HEK293T (cell line): ENCODE measurements around the gene OR2A7.
"Not testable (repeated sequence)": the region's sequence is repeated elsewhere in the genome, so short reads cannot be mapped to it uniquely, and the experiment has no call there.

Source experiments
- ARNT ChIP-seq: fragments of 450-650 bp; IDR thresholded peaks from 2 replicates; pipeline ENCODE4 v1.6.1; 2017; ENCODE audit warnings: mild to moderate bottlenecking
- BHLHE40 ChIP-seq: fragments of 450-650 bp; IDR thresholded peaks from 2 replicates; pipeline ENCODE4 v1.6.1; 2016; ENCODE audit warnings: mild to moderate bottlenecking, moderate library complexity, borderline replicate concordance
- CTBP1 ChIP-seq: fragments of 450-650 bp; IDR thresholded peaks from 2 replicates; pipeline ENCODE4 v1.6.1; 2016; ENCODE audit warnings: borderline replicate concordance
- FOXA1 ChIP-seq: fragments of 450-650 bp; IDR thresholded peaks from 2 replicates; pipeline ENCODE4 v1.6.1; 2016; ENCODE audit warnings: mild to moderate bottlenecking
- FOXM1 ChIP-seq: fragments of 450-650 bp; IDR thresholded peaks from 2 replicates; pipeline ENCODE4 v1.6.1; 2017; ENCODE audit warnings: mild to moderate bottlenecking, borderline replicate concordance
- HDGF ChIP-seq: fragments of 450-650 bp; IDR thresholded peaks from 2 replicates; pipeline ENCODE4 v1.6.1; 2017; ENCODE audit warnings: antibody characterized with exemption, borderline replicate concordance
- L3MBTL2 ChIP-seq: fragments of 450-650 bp; conservative IDR thresholded peaks from 2 replicates; pipeline ENCODE4 v1.6.1; 2016; ENCODE audit warnings: mild to moderate bottlenecking
- LEF1 ChIP-seq: fragments of 450-650 bp; IDR thresholded peaks from 2 replicates; pipeline ENCODE4 v1.6.1; 2017; ENCODE audit warnings: mild to moderate bottlenecking, borderline replicate concordance
- NFRKB ChIP-seq: fragments of 450-650 bp; IDR thresholded peaks from 2 replicates; pipeline ENCODE4 v1.6.1; 2016; ENCODE audit warnings: mild to moderate bottlenecking, moderate library complexity
- PKNOX1 ChIP-seq: fragments of 450-650 bp; IDR thresholded peaks from 2 replicates; pipeline ENCODE4 v1.6.1; 2016
- SP1 ChIP-seq: fragments of 450-650 bp; IDR thresholded peaks from 2 replicates; pipeline ENCODE4 v1.6.1; 2017
- SUZ12 ChIP-seq: fragments of 450-650 bp; IDR thresholded peaks from 2 replicates; pipeline ENCODE4 v1.6.1; 2016; ENCODE audit warnings: mild to moderate bottlenecking
- TARDBP ChIP-seq: fragments of 450-650 bp; IDR thresholded peaks from 2 replicates; pipeline ENCODE4 v1.6.1; 2016
- ZNF384 ChIP-seq: fragments of 450-650 bp; IDR thresholded peaks from 2 replicates; pipeline ENCODE4 v1.6.1; 2016

GRCh38 chr7:144309702-144310101 is 45.1 kb upstream of the OR2A7 start:
- not testable (repeated sequence) for TF ChIP-seq TARDBP, FOXM1, FOXA1, ZNF384, SP1, BHLHE40, PKNOX1, NFRKB, ARNT, CTBP1, LEF1, HDGF, SUZ12, L3MBTL2
